ENCODE results near the gene MTHFD2L.

MTHFD2L gene

DNA sequence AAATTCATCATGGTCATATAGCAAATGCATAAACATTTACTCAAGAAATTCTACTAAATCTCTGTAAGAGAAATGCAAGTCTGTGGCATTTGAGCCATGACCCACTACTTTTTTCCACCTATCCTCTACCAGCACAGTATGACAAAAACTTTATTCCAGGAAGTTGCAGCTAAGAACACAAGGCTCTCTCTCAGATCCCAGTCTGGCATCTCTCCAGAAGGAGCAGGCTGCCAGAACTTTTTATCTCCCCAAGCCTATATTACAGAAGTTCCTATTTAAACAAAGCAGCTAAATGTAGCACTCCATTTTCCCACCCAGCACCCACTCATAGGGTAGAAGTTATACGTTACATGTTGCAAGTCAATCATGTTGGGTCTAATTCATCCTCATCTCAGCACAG lies 101.0 kb downstream of the MTHFD2L start:
- DNase-seq = no peak

DNA sequence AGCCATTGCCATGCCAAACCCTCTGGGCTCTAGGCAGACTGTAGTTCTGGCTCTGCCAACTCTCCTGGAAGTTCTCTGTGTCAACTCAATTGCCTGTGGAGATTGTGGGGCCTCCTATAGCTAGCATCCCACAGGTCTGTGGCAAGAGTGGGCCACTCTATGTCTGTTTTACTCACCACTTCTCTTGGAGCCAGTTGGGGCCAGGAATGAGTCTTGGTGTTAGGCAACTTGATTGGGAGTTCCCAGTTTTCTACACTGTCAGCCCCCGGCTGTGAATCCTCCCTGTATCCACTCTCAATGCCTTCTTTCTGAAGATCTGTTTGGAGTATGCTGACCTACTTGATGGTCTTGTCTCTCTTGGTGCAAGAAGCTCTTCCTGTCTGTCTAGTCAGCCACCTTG lies 102.1 kb downstream of the MTHFD2L start:
- no peak for DNase-seq

DNA sequence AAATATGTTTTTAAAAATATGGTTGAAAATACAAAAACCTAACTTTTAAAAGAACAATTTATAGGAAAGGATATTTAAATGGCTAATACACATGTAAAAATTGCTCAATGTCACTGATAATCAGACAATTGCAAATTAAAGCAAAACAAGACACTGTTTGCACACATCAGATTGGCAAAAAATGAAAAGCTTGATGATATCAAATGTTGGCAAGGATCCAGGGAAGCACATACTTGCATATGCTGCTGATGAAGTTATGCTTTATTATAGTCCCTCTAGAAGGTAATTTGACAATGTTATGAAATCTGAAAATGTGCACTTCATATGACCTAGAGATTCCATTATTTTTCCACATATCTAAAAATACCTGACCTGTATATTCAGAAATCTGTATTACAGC lies 104.6 kb downstream of the MTHFD2L start:
- no peak for DNase-seq

DNA sequence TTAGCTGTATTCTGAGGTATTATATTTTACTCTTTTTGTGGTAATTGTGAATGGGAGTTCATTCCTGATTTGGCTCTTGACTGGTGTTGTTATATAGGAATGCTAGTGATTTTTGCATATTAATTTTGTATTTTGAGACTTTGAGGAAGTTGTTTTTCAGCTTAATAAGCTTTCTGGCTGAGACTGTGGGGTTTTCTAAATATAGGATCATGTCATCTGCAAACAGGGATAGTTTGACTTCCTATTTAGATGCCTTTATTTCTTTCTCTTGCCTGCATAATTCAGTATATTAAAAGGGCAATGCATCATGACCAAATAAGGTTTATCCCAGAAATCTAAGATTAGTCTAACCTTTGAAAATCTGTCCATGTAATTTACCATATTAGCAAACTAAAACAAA lies 105.6 kb downstream of the MTHFD2L start:
- no peak for DNase-seq

DNA sequence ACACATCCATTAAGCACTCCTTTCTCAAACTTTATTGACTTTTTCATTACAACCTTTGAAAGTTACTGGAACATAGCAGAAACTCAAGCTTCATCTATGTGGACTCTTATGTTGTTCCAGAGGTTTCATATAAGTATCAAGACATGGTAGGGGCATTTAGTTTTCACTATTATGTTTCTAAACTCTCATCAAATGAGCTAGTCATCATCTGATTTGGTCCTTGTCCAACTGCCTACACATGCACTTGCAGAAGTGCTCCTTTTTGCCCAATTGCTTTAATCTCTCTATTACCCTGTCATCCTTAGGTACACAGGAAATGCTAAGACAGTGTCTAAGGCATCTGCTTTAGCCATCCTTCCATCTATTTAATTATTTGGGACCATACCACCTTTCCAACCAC lies 108.2 kb downstream of the MTHFD2L start:
- no peak for DNase-seq

GRCh38 chr4:74267998-74268606 lies 110.2 kb downstream of the MTHFD2L start:
- DNase-seq = no peak

DNA sequence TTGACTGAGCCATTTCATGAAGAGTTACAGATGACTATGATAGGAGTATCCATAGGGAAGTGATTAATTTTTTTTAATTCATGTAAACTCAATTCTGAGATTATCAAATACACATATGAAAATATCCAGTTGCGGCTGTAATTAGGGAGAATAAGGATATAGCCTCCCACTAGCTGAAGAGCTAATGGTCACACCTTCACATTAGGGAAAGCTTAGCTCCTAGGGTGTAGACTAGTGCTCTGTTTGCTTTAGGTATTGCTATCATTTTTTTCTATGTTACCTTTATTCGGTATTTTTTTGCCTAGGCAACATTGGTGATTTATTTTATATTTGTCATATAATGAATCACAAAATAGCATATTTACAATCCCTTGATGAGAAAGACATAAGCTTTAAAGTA lies 110.7 kb downstream of the MTHFD2L start:
- DNase-seq = no peak

- no peak for DNase-seq
Measured at GRCh38 chr4:74278490-74278889, 120.6 kb downstream of the MTHFD2L start.

- no peak for DNase-seq
Measured at GRCh38 chr4:74279716-74280115, 121.8 kb downstream of the MTHFD2L start.

DNA sequence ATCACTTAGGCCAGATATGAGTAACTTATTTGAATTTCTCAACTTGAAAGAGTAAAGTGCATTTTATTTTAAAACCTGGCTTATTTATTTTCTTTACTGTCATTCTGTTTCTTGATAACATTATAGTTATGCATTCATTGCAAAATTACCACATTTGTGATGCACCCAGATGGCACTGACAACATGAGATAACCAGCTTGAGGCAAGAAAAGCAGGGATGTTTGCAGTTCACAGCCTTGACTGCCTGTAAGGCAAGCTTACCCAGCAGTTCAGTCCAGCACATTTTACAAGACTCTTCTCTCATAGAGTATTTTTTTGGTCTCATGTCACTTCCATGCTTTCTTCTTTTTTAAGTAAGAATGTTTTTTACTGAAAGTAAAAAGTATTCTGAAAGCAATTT lies 125.0 kb downstream of the MTHFD2L start:
- no peak for DNase-seq

- no peak for DNase-seq
Measured at GRCh38 chr4:74283614-74284013, 125.7 kb downstream of the MTHFD2L start.

GRCh38 chr4:74284053-74284452 lies 126.1 kb downstream of the MTHFD2L start:
- DNase-seq = no peak

- DNase-seq = no peak
Measured at GRCh38 chr4:74287164-74287563, 129.2 kb downstream of the MTHFD2L start.

- no peak for DNase-seq
Measured at GRCh38 chr4:74287791-74288190, 129.9 kb downstream of the MTHFD2L start.

- DNase-seq = no peak
Measured at GRCh38 chr4:74291471-74291870, 133.6 kb downstream of the MTHFD2L start.

- DNase-seq = no peak
Measured at GRCh38 chr4:74292111-74292870, 134.4 kb downstream of the MTHFD2L start.

GRCh38 chr4:74293558-74293957 lies 135.6 kb downstream of the MTHFD2L start:
- DNase-seq = no peak

DNA sequence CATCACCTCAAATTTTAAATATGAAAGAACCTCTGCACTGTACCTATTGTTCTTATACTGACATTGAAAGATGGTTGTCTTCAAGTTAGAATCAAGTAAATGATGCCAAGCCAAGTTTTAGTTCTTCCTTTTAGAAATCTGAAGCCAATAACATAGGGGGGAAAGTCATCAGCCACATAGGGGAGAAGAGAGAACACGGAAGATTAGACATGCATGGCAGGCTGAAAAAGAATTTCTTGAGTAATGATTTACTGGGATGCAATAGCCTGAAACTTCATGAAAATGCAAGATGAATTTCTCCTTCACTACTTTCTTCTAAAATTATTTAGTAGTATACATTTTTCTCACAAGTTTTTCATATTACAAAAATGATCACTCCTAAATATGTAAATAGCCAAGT lies 136.8 kb downstream of the MTHFD2L start:
- no peak for DNase-seq

- no peak for DNase-seq
Measured at GRCh38 chr4:74297539-74297938, 139.6 kb downstream of the MTHFD2L start.

GRCh38 chr4:74304095-74304625 lies 146.2 kb downstream of the MTHFD2L start:
- DNase-seq = no peak

DNA sequence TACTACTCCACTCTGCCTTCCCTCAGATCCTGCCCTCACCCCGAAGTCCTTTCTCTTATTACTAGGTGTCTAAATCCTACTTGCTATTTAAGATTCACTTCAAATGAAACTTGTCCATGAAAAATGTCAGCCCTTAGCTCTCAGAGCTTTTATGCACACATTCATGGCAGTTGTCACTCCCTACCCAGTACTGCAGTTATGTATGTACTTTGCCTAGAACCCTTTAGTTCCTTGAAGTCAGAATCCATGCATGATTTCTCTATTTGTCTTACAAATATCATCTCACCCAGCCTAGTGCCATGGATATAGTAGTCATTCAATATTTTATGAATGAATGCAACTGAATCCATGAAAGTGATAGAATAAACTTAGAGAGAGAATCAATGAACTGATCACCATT lies 147.1 kb downstream of the MTHFD2L start:
- no peak for DNase-seq

GRCh38 chr4:74307170-74307569 lies 149.3 kb downstream of the MTHFD2L start:
- DNase-seq = no peak

GRCh38 chr4:74308215-74308614 lies 150.3 kb downstream of the MTHFD2L start, which contains the start of gene EPGN:
EPGN (plus strand) TSS chr4:74308470; CDS start chr4:74308534, 64 bp downstream.
- DNase-seq = no peak

- DNase-seq = no peak
Measured at GRCh38 chr4:74309223-74309622, 151.3 kb downstream of the MTHFD2L start.

All from stimulated activated naive CD4-positive, alpha-beta T cell treated with Interleukin-2 at 50 U/mL for 16 hours (primary cell).